Body of pancreas (tissue), 4 donors: Measurements from ENCODE around the gene LRP2.

ENCODE experiments used
- POLR2A ChIP-seq, 3 donors: fragments of 450-650 bp; IDR thresholded peaks; one replicate each; pipeline ENCODE4 v1.6.1; 2016; ENCODE audit warnings: antibody characterized with exemption in 3 of 3, mild to moderate bottlenecking in 2 of 3
- TF ChIP-seq, protein P1 (sequence below), 7 experiments: fragments of 450-650 bp in 4 of 7; fragments of 200-600 bp in 3 of 7; sonication (generic) in 3 of 7; IDR thresholded peaks; one replicate each; pipeline ENCODE4 v1.5.1; 2016 to 2019; ENCODE audit warnings: antibody characterized with exemption in 7 of 7

DNA sequence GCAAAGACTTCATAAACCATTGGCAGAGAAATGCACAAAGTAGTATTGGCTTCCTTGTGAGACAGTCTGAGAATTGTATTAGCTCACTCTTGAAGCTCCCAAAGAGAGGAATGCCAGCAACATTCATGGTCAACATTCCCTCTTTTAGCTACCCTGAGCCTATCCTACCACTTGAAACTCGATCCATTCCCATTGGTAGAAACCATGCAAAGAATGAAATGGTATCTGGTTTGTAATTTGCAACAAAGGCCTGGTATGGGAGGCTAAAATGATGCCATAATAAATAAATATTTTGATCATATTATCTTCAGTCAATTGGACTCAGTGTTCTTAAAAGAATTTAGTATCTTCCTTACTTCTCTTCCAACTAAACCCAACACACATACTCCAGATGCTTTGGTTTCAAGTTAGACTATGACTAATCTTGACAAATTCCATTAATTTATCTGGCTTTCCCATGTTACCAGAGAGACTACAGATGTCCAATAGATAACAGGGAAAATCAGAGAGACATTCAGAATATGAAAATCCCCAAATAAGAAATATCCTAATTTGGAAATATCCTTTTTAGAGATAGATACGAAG, 190.1 kb downstream of the LRP2 start:
- TF ChIP-seq, protein P1, sequence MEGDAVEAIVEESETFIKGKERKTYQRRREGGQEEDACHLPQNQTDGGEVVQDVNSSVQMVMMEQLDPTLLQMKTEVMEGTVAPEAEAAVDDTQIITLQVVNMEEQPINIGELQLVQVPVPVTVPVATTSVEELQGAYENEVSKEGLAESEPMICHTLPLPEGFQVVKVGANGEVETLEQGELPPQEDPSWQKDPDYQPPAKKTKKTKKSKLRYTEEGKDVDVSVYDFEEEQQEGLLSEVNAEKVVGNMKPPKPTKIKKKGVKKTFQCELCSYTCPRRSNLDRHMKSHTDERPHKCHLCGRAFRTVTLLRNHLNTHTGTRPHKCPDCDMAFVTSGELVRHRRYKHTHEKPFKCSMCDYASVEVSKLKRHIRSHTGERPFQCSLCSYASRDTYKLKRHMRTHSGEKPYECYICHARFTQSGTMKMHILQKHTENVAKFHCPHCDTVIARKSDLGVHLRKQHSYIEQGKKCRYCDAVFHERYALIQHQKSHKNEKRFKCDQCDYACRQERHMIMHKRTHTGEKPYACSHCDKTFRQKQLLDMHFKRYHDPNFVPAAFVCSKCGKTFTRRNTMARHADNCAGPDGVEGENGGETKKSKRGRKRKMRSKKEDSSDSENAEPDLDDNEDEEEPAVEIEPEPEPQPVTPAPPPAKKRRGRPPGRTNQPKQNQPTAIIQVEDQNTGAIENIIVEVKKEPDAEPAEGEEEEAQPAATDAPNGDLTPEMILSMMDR (IDR thresholded peaks at IDR 0.05): no peak
- no peak for TF ChIP-seq POLR2A (IDR thresholded peaks at IDR 0.05)
